OCI-LY1 (cell line): ENCODE data around the gene B4GALT4.

Experiments used
- H2AFZ ChIP-seq: fragments of 200-600 bp; sonication (generic), shearing (Covaris generic); 2 replicates; pipeline ENCODE4 v1.6.0; 2014; ENCODE audit warnings: antibody characterized with exemption, mild to moderate bottlenecking, low read length
- H3F3A ChIP-seq: fragments of 200-600 bp; sonication (generic), shearing (Covaris generic); 2 replicates; pipeline ENCODE4 v1.6.0; 2014; ENCODE audit warnings: mild to moderate bottlenecking, antibody characterized with exemption, low read length, moderate library complexity; ENCODE audit not compliant: insufficient read depth
- H3K27ac ChIP-seq: fragments of 200-600 bp; sonication (generic); 2 replicates; pipeline ENCODE4 v1.5.1; 2014; ENCODE audit warnings: low read length, mixed run types, mild to moderate bottlenecking, low read depth; ENCODE audit not compliant: poor library complexity, severe bottlenecking
- H3K27me3 ChIP-seq: fragments of 200-600 bp; sonication (generic); 2 replicates; pipeline ENCODE4 v1.6.0; 2014; ENCODE audit warnings: antibody characterized with exemption, mild to moderate bottlenecking, low read length, moderate library complexity; ENCODE audit not compliant: insufficient read depth
- H3K36me3 ChIP-seq: fragments of 200-600 bp; sonication (generic); 2 replicates; pipeline ENCODE4 v1.6.1; 2014; ENCODE audit warnings: mild to moderate bottlenecking, antibody characterized with exemption, low read length, moderate library complexity, mixed read lengths; ENCODE audit not compliant: insufficient read depth
- H3K4me1 ChIP-seq: fragments of 200-600 bp; sonication (generic); 2 replicates; pipeline ENCODE4 v1.5.1; 2014; ENCODE audit warnings: mild to moderate bottlenecking, low read length, moderate library complexity; ENCODE audit not compliant: insufficient read depth, severe bottlenecking
- H3K4me2 ChIP-seq: fragments of 200-600 bp; sonication (generic), shearing (Covaris generic); 2 replicates; pipeline ENCODE4 v1.6.1; 2014; ENCODE audit warnings: low read length
- H3K4me3 ChIP-seq: fragments of 200-600 bp; sonication (generic); 2 replicates; pipeline ENCODE4 v1.5.1; 2014; ENCODE audit warnings: low read length, low read depth, mild to moderate bottlenecking, mixed read lengths; ENCODE audit not compliant: poor library complexity, severe bottlenecking
- H3K79me2 ChIP-seq: fragments of 200-600 bp; shearing (Covaris generic); 2 replicates; pipeline ENCODE4 v1.6.1; 2016; ENCODE audit warnings: mixed run types, low read length, mixed read lengths; ENCODE audit not compliant: insufficient read depth
- H3K9ac ChIP-seq: fragments of 200-600 bp; sonication (generic), shearing (Covaris generic); 2 replicates; pipeline ENCODE4 v1.6.1; 2014; ENCODE audit warnings: mild to moderate bottlenecking, low read length, mixed read lengths
- H3K9me2 ChIP-seq: fragments of 200-600 bp; sonication (generic), shearing (Covaris generic); 2 replicates; pipeline ENCODE4 v1.6.1; 2014; ENCODE audit warnings: low read depth, mild to moderate bottlenecking, low read length, mixed read lengths
- H3K9me3 ChIP-seq: fragments of 200-600 bp; shearing (Covaris generic); 2 replicates; pipeline ENCODE4 v1.6.1; 2014; ENCODE audit warnings: low read length, mixed read lengths
- H4K20me1 ChIP-seq: fragments of 200-600 bp; sonication (generic), shearing (Covaris generic); 2 replicates; pipeline ENCODE4 v1.6.0; 2016; ENCODE audit warnings: mild to moderate bottlenecking, low read length; ENCODE audit not compliant: insufficient read depth
- CTCF ChIP-seq: fragments of 200-600 bp; sonication (generic), shearing (Covaris generic); IDR thresholded peaks from 2 replicates; pipeline ENCODE4 v1.5.1; 2017; ENCODE audit warnings: mild to moderate bottlenecking, antibody characterized with exemption, low read length, moderate library complexity, mixed read lengths
- EZH2 ChIP-seq: fragments of 200-600 bp; sonication (generic), shearing (Covaris generic); IDR thresholded peaks from 2 replicates; pipeline ENCODE4 v1.8.0; 2017; ENCODE audit warnings: borderline replicate concordance, mixed run types, mild to moderate bottlenecking, antibody characterized with exemption, low read length, moderate library complexity, mixed read lengths

B4GALT4 gene

GRCh38 chr3:119228373-119229145 is 12.1 kb downstream of the B4GALT4 start:
- H3K36me3 ChIP-seq = peaks cover 78% of the 10 kb centered on the region

GRCh38 chr3:119227070-119227850 is 13.4 kb downstream of the B4GALT4 start:
- Histone ChIP-seq H3K4me1 (no peaks in the 10 kb centered on the region), H3K36me3 (peaks cover 79% of the 10 kb centered on the region), H4K20me1 (no peaks in the 10 kb centered on the region), H3K27me3 (no peaks in the 10 kb centered on the region), H2AFZ (no peak overlapping the region), H3F3A (no peaks in the 10 kb centered on the region), H3K79me2 (no peaks in the 10 kb centered on the region), H3K9me3 (no peaks in the 10 kb centered on the region), H3K9ac (no peak overlapping the region), H3K4me2 (no peak overlapping the region), H3K4me3 (no peak overlapping the region), H3K9me2 (no peaks in the 10 kb centered on the region), H3K27ac (no peak overlapping the region)
- TF ChIP-seq EZH2 = no peak

More at GRCh38 chr3:119228373-119229145, 12.1 kb downstream of the B4GALT4 start:
- no peaks in the 10 kb centered on the region for H3K9me3 ChIP-seq
- no peaks in the 10 kb centered on the region for H3K4me1 ChIP-seq
- no peaks in the 10 kb centered on the region for H4K20me1 ChIP-seq
- H3K79me2 ChIP-seq = no peaks in the 10 kb centered on the region
- H2AFZ ChIP-seq = no peak overlapping the region
- H3K4me2 ChIP-seq = no peak overlapping the region
- no peak overlapping the region for H3K27ac ChIP-seq
- H3F3A ChIP-seq = no peaks in the 10 kb centered on the region
- H3K9me2 ChIP-seq = no peaks in the 10 kb centered on the region
- H3K4me3 ChIP-seq = no peak overlapping the region
- TF ChIP-seq CTCF (no peak), EZH2 (no peak)
- no peak overlapping the region for H3K9ac ChIP-seq
- H3K27me3 ChIP-seq = no peaks in the 10 kb centered on the region

GRCh38 chr3:119225121-119225520 is 15.6 kb downstream of the B4GALT4 start:
- no peak overlapping the region for H3K9ac ChIP-seq
- no peaks in the 10 kb centered on the region for H3K9me3 ChIP-seq
- H3F3A ChIP-seq = no peaks in the 10 kb centered on the region
- TF ChIP-seq EZH2 (no peak), CTCF (no peak)
- H3K27me3 ChIP-seq = no peaks in the 10 kb centered on the region
- no peak overlapping the region for H3K4me3 ChIP-seq
- no peaks in the 10 kb centered on the region for H4K20me1 ChIP-seq
- H3K9me2 ChIP-seq = no peaks in the 10 kb centered on the region
- H2AFZ ChIP-seq = no peak overlapping the region
- H3K4me1 ChIP-seq = no peaks in the 10 kb centered on the region
- H3K79me2 ChIP-seq = no peaks in the 10 kb centered on the region
- H3K4me2 ChIP-seq = no peak overlapping the region
- peaks cover 65% of the 10 kb centered on the region for H3K36me3 ChIP-seq
- H3K27ac ChIP-seq = no peak overlapping the region
